SK-N-SH (cell line): Measurements from ENCODE around the gene NFATC3.
"Not testable (repeated sequence)": the region's sequence is repeated elsewhere in the genome, so short reads cannot be mapped to it uniquely, and the experiment has no call there.

Experiments
- EP300 ChIP-seq, 2 experiments: IDR thresholded peaks; 2 replicates each; pipeline versions ENCODE4 v1.4.0 to v1.6.1; 2012; ENCODE audit warnings: borderline replicate concordance in 1 of 2, low read depth in 1 of 2, low read length in 1 of 2
- EZH2phosphoT487 ChIP-seq: fragments of 200-600 bp; sonication (generic); IDR thresholded peaks from 2 replicates; pipeline ENCODE4 v1.6.1; 2017; ENCODE audit warnings: low read depth, mixed run types, mild to moderate bottlenecking, antibody characterized with exemption, moderate library complexity, borderline replicate concordance
- POLR2AphosphoS5 ChIP-seq: IDR thresholded peaks from 2 replicates; pipeline ENCODE4 v1.6.1; 2012; ENCODE audit warnings: low read depth, low read length
- RAD21 ChIP-seq: IDR thresholded peaks from 2 replicates; pipeline ENCODE4 v1.6.1; 2012; ENCODE audit warnings: mild to moderate bottlenecking, low read length
- RFX5 ChIP-seq: IDR thresholded peaks from 2 replicates; pipeline ENCODE4 v1.6.1; 2012; ENCODE audit warnings: mild to moderate bottlenecking, improper control_type of control experiment, low read length
- SIN3A ChIP-seq: IDR thresholded peaks from 2 replicates; pipeline ENCODE4 v1.6.1; 2012; ENCODE audit warnings: low read depth, mild to moderate bottlenecking, low read length, moderate library complexity, borderline replicate concordance
- TAF1 ChIP-seq: IDR thresholded peaks from 2 replicates; pipeline ENCODE4 v1.6.1; 2012; ENCODE audit warnings: low read depth, mild to moderate bottlenecking, low read length, moderate library complexity, borderline replicate concordance
- YY1 ChIP-seq: IDR thresholded peaks from 2 replicates; pipeline ENCODE4 v1.4.0; 2012; ENCODE audit warnings: low read depth, mild to moderate bottlenecking
- TF ChIP-seq, protein P1 (sequence below): fragments of 200-600 bp; sonication (generic); IDR thresholded peaks from 2 replicates; pipeline ENCODE4 v1.6.1; 2017; ENCODE audit warnings: antibody characterized with exemption, mild to moderate bottlenecking, moderate library complexity
- TF ChIP-seq, protein P2 (sequence below): IDR thresholded peaks from 2 replicates; pipeline ENCODE4 v1.6.1; 2012; ENCODE audit warnings: mild to moderate bottlenecking, low read depth, low read length, moderate library complexity
- TF ChIP-seq, protein P3 (sequence below): fragments of 150-350 bp; IDR thresholded peaks from 2 replicates; pipeline ENCODE4 v1.6.1; 2017; ENCODE audit warnings: antibody characterized with exemption, low read length, low read depth, borderline replicate concordance
- TF ChIP-seq, protein P4 (sequence below): IDR thresholded peaks from 2 replicates; pipeline ENCODE4 v1.4.0; 2012; ENCODE audit warnings: low read depth

DNA sequence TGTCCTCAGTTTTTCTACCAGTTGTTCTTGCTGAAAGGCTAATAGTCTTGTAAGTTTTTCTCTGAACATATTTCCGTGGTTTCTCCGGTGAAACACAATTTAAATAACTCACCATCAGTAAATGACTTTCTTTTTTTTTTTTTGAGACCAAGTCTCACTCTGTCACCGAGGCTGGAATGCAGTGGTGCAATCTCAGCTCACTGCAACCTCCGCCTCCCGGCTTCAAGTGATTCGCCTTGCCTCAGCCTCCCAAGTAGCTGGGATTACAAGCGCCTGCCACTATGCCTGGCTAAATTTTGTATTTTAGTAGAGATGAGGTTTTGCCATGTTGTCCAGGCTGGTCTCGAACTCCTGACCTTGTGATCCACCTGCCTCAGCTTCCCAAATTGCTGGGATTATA, 29.8 kb downstream of the NFATC3 start:
- TF ChIP-seq, protein P1, sequence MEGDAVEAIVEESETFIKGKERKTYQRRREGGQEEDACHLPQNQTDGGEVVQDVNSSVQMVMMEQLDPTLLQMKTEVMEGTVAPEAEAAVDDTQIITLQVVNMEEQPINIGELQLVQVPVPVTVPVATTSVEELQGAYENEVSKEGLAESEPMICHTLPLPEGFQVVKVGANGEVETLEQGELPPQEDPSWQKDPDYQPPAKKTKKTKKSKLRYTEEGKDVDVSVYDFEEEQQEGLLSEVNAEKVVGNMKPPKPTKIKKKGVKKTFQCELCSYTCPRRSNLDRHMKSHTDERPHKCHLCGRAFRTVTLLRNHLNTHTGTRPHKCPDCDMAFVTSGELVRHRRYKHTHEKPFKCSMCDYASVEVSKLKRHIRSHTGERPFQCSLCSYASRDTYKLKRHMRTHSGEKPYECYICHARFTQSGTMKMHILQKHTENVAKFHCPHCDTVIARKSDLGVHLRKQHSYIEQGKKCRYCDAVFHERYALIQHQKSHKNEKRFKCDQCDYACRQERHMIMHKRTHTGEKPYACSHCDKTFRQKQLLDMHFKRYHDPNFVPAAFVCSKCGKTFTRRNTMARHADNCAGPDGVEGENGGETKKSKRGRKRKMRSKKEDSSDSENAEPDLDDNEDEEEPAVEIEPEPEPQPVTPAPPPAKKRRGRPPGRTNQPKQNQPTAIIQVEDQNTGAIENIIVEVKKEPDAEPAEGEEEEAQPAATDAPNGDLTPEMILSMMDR = not testable (repeated sequence)
- not testable (repeated sequence) for TF ChIP-seq TAF1; RAD21; SIN3A; YY1; EZH2phosphoT487; POLR2AphosphoS5; RFX5; EP300 (IDR thresholded peaks at IDR 0.05; ENCODE audit: borderline replicate concordance in 1 of 2, low read depth in 1 of 2, low read length in 1 of 2)
- TF ChIP-seq, protein P2, sequence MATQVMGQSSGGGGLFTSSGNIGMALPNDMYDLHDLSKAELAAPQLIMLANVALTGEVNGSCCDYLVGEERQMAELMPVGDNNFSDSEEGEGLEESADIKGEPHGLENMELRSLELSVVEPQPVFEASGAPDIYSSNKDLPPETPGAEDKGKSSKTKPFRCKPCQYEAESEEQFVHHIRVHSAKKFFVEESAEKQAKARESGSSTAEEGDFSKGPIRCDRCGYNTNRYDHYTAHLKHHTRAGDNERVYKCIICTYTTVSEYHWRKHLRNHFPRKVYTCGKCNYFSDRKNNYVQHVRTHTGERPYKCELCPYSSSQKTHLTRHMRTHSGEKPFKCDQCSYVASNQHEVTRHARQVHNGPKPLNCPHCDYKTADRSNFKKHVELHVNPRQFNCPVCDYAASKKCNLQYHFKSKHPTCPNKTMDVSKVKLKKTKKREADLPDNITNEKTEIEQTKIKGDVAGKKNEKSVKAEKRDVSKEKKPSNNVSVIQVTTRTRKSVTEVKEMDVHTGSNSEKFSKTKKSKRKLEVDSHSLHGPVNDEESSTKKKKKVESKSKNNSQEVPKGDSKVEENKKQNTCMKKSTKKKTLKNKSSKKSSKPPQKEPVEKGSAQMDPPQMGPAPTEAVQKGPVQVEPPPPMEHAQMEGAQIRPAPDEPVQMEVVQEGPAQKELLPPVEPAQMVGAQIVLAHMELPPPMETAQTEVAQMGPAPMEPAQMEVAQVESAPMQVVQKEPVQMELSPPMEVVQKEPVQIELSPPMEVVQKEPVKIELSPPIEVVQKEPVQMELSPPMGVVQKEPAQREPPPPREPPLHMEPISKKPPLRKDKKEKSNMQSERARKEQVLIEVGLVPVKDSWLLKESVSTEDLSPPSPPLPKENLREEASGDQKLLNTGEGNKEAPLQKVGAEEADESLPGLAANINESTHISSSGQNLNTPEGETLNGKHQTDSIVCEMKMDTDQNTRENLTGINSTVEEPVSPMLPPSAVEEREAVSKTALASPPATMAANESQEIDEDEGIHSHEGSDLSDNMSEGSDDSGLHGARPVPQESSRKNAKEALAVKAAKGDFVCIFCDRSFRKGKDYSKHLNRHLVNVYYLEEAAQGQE = not testable (repeated sequence)
- TF ChIP-seq, protein P3, sequence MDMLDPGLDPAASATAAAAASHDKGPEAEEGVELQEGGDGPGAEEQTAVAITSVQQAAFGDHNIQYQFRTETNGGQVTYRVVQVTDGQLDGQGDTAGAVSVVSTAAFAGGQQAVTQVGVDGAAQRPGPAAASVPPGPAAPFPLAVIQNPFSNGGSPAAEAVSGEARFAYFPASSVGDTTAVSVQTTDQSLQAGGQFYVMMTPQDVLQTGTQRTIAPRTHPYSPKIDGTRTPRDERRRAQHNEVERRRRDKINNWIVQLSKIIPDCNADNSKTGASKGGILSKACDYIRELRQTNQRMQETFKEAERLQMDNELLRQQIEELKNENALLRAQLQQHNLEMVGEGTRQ = not testable (repeated sequence)
- TF ChIP-seq, protein P4, sequence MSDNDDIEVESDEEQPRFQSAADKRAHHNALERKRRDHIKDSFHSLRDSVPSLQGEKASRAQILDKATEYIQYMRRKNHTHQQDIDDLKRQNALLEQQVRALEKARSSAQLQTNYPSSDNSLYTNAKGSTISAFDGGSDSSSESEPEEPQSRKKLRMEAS = not testable (repeated sequence)
